Heart left ventricle (tissue), 16 donors: ENCODE results near the gene MBP. TPM values are rescaled to one million over a fixed set of nuclear protein-coding genes. Genes with fewer than 3 reads are reported as not detected.

Experiments
- ATAC-seq, 4 donors: fragments of 200-7000 bp; cut with Tn5 transposase; one replicate each; pipeline ENCODE4 v1.9.1; 2020 to 2022; ENCODE audit warnings: moderate library complexity in 4 of 4, mild to moderate bottlenecking in 3 of 4, moderate number of reproducible peaks in 1 of 4
- DNase-seq, 5 donors: peaks; one replicate each; pipeline ENCODE4 v3.0.0-alpha.2; 2020
- H3K27ac ChIP-seq, 12 donors: fragments of 200-600 bp; sonication (generic) in 4 of 12; one replicate each; pipeline versions ENCODE4 v1.5.0 to v1.8.0; 2016 to 2022; ENCODE audit warnings: mild to moderate bottlenecking in 2 of 12
- H3K27me3 ChIP-seq, 9 donors: fragments of 200-600 bp; sonication (generic) in 2 of 9; one replicate each; pipeline versions ENCODE4 v1.5.1 to v1.8.0; 2016 to 2022; ENCODE audit warnings: mild to moderate bottlenecking in 3 of 9
- H3K36me3 ChIP-seq, 9 donors: fragments of 200-600 bp; sonication (generic) in 2 of 9; one replicate each; pipeline versions ENCODE4 v1.5.0 to v1.8.0; 2018 to 2022; ENCODE audit warnings: mild to moderate bottlenecking in 2 of 9
- H3K4me1 ChIP-seq, 12 donors: fragments of 200-600 bp; sonication (generic) in 4 of 12; one replicate each; pipeline versions ENCODE4 v1.5.0 to v1.8.0; 2016 to 2022; ENCODE audit warnings: mild to moderate bottlenecking in 3 of 12
- H3K4me3 ChIP-seq, 12 donors: fragments of 200-600 bp; sonication (generic) in 4 of 12; one replicate each; pipeline versions ENCODE4 v1.5.0 to v1.8.0; 2017 to 2022; ENCODE audit warnings: mild to moderate bottlenecking in 9 of 12, moderate library complexity in 4 of 12
- H3K9me3 ChIP-seq, 12 donors: fragments of 200-600 bp; sonication (generic) in 4 of 12; one replicate each; pipeline versions ENCODE4 v1.5.0 to v1.8.0; 2016 to 2022; ENCODE audit warnings: mild to moderate bottlenecking in 1 of 12
- POLR2A ChIP-seq, 2 donors: fragments of 450-650 bp; IDR thresholded peaks; one replicate each; pipeline ENCODE4 v1.6.1; 2017; ENCODE audit warnings: antibody characterized with exemption in 2 of 2, mild to moderate bottlenecking in 2 of 2, moderate library complexity in 2 of 2
- WGBS, 4 donors: extraction: QIAGEN DNeasy Blood & Tissue Kit in 2 of 4; methylation state at CpG; one replicate each; pipeline versions ENCODE4 v1.1.5 to v1.1.7; 2013 to 2018; 5-methylcytosine and 5-hydroxymethylcytosine counted together
- intact Hi-C, 10 donors: fragments of 100-400 bp; cut with DNase I; formaldehyde crosslinking; loops; one replicate each; pipeline versions ENCODE4 v1.11.1 to v1.14.2; 2022
- polyA plus RNA-seq, 2 donors: library from polyadenylated mRNA; stranded (reverse); fragments of 200-250 nt; gene quantifications; one replicate each; pipeline ENCODE4 v1.2.3, GENCODE V29; 2013
- total RNA-seq, 9 donors: library from RNA; depleted of rRNA in 2 of 9; stranded (reverse); fragments of >200 nt in 2 of 9; fragmentation: NEBNext Ultra II Directional in 3 of 9; extraction: Animal tissue kit (Norgen Biotek cat#: 25700) in 3 of 9; gene quantifications; one replicate each; pipeline versions ENCODE4 v1.1.0 to v1.2.4, GENCODE V29; 2016 to 2023
- TF ChIP-seq, protein P1 (sequence below), 12 donors: fragments of 200-600 bp; sonication (generic) in 4 of 12; IDR thresholded peaks; one replicate each; pipeline versions ENCODE4 v1.5.0 to v1.8.0; 2018 to 2022; ENCODE audit warnings: antibody characterized with exemption in 12 of 12, mild to moderate bottlenecking in 5 of 12
- donor health status: ischemic (EF 13 %, LVEDD 7.1; RV severe dilation, severe dysfunction).
- donor health status: healthy with polysubstance abuse.
- donor health status: DM: no; HTN: yes; CAD: no.
- donor health status: DM: no; HTN: no; CAD: no.
- donor health status: ischemic (EF 25% LVEDD 6.9; RV normal size, moderate dysfunction).
- donor health status: ischemic (EF 25% LVEDD 5.7; RV mildly dilated, moderate dysfunction).
- donor health status: healthy.
- donor health status: DM: yes; HTN: yes; CAD: no.
- donor health status: ischemic (EF 35%, LVEDD 5.7; RV mildly dilated, moderate dysfunction).
- donor health status: nonischemic (EF 11% LVEDD 7.7; RV severe dilation, severe dysfunction).
- donor health status: DM: yes; HTN: yes; CAD: no.
- donor health status: PGD.
- donor health status: ischemic (EF 29% LVEDD 5.4; RV normal size, mild dysfunction).
- donor health status: nonischemic (EF 23%, LVEDD 6.1; RV moderate dilation, normal function).

MBP gene
- total and polyA plus RNA-seq, 11 donors = 7.7 to 93.0 (median 31.8) TPM

DNA sequence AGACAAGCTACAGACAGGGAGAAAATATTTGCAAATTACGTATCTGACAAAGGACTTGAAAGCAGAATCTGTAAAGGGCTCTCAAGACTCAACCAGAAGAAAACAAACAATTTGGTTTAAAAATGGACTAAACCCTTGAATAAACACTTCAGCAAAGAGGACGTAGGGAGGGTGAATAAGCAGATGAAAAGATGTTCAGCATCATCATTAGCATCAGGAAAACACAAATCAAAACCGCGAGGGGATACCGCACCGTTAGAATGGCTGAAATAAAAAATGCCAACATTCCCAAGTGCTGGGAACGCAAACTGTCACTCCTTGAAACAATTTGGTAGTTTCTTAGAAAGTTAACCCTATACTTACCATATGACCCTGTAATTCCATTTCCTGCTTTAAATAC, 136.7 kb downstream of the MBP start:
- TF ChIP-seq POLR2A (IDR thresholded peaks at IDR 0.05) = no peak
- TF ChIP-seq, protein P1, sequence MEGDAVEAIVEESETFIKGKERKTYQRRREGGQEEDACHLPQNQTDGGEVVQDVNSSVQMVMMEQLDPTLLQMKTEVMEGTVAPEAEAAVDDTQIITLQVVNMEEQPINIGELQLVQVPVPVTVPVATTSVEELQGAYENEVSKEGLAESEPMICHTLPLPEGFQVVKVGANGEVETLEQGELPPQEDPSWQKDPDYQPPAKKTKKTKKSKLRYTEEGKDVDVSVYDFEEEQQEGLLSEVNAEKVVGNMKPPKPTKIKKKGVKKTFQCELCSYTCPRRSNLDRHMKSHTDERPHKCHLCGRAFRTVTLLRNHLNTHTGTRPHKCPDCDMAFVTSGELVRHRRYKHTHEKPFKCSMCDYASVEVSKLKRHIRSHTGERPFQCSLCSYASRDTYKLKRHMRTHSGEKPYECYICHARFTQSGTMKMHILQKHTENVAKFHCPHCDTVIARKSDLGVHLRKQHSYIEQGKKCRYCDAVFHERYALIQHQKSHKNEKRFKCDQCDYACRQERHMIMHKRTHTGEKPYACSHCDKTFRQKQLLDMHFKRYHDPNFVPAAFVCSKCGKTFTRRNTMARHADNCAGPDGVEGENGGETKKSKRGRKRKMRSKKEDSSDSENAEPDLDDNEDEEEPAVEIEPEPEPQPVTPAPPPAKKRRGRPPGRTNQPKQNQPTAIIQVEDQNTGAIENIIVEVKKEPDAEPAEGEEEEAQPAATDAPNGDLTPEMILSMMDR (IDR thresholded peaks at IDR 0.05) = no peak
- DNase-seq (no peak), ATAC-seq (no peak)
- no peaks in the 10 kb centered on the region for H3K9me3 ChIP-seq
- no peaks in the 10 kb centered on the region for H3K36me3 ChIP-seq
- intact Hi-C loops = no loop called here
- H3K27me3 ChIP-seq = no peaks in the 10 kb centered on the region
- H3K27ac ChIP-seq = no peak overlapping the region
- H3K4me1 ChIP-seq = peaks cover 0 to 8% (median 0%) of the 10 kb centered on the region in 12 donors
- 53 to 62% (median 57%) methylated on average over 7 of the region's 7 CpGs for WGBS, 4 donors
- H3K4me3 ChIP-seq = no peak overlapping the region

DNA sequence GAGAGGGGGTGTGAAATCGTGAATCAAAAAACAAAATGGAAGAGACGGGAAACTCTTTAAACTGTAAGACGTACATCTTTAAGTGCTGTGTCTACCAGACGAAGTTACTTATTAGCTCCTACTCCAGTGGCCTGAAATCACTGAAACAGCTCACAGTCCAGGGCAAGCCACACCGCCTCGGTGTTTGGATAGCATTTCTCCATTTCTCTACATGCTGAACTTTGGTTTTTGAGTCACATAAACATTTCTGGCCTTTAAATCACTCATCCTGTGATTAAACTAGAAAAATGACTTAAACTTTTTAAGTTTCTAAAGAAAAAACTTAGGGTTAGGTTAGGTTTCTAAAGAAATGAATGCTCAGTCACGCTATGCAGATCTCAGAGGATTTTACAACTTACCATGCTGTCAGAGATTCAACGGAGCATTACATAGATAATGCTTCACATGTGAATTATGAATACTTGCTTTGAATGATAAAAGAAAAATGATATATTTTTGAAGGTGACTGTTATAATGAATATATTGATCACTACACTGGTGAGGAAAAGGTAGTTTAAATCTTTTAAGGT, 138.4 kb downstream of the MBP start:
- no peak for TF ChIP-seq POLR2A (IDR thresholded peaks at IDR 0.05)
- TF ChIP-seq, protein P1 (IDR thresholded peaks at IDR 0.05) = no peak
- 89 to 93% (median 91%) methylated on average over 8 of the region's 8 CpGs for WGBS, 4 donors
- Histone ChIP-seq H3K27me3 (no peaks in the 10 kb centered on the region), H3K36me3 (no peaks in the 10 kb centered on the region), H3K4me1 (peaks cover 0 to 4% (median 0%) of the 10 kb centered on the region in 12 donors), H3K9me3 (no peaks in the 10 kb centered on the region), H3K27ac (no peak overlapping the region), H3K4me3 (no peak overlapping the region)
- DNase-seq (no peak), ATAC-seq (no peak)
- intact Hi-C loops = no loop called here

DNA sequence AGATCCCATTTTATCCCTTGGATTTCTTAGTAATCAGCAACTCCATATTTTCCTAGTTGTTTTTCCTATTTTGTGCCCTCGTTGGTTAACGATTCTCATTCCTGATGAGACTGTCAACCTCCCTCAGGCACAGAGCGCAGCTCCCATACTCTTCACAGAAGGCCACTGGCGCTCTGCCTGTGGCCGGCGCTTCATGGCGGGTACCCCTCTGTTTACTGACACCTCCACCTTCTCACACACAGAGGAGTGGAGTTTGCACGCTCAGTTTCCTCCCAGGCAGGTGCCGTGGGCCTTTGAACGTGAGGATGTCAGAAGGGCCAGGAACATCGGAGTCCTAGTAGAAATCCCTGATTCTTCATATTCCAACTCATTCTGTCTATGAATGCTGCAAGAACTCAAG, 139.0 kb downstream of the MBP start:
- Histone ChIP-seq H3K4me3 (no peak overlapping the region), H3K36me3 (no peaks in the 10 kb centered on the region), H3K9me3 (no peaks in the 10 kb centered on the region), H3K27ac (no peak overlapping the region), H3K27me3 (no peaks in the 10 kb centered on the region), H3K4me1 (peaks cover 0 to 9% (median 0%) of the 10 kb centered on the region in 12 donors)
- no peak for DNase-seq
- intact Hi-C loops = no loop called here
- no peak for ATAC-seq
- 94 to 95% (median 95%) methylated on average over 11 of the region's 11 CpGs for WGBS, 4 donors
- TF ChIP-seq, protein P1 (IDR thresholded peaks at IDR 0.05) = no peak
- no peak for TF ChIP-seq POLR2A (IDR thresholded peaks at IDR 0.05)

DNA sequence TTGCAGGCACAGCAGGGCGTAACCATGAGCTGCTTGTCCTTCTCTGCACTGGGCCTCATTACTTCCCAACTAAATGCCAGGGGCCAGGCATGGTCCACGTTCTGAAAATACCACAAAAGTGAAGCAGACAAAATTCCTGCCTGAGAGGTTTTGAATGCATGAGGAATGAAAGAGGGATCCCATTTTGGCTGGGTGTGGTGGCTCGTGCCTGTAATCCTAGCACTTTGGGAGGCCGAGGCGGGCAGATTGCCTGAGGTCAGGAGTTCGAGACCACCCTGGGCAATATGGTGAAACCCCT, 139.5 kb downstream of the MBP start:
- DNase-seq = no peak
- Histone ChIP-seq H3K27ac (no peak overlapping the region), H3K36me3 (no peaks in the 10 kb centered on the region), H3K4me3 (no peak overlapping the region), H3K4me1 (peaks cover 0 to 13% (median 0%) of the 10 kb centered on the region in 12 donors), H3K27me3 (no peaks in the 10 kb centered on the region), H3K9me3 (no peaks in the 10 kb centered on the region)
- WGBS, 4 donors = 92 to 97% (median 95%) methylated on average over 6 of the region's 6 CpGs
- ATAC-seq = no peak
- TF ChIP-seq, protein P1 (IDR thresholded peaks at IDR 0.05) = no peak
- no peak for TF ChIP-seq POLR2A (IDR thresholded peaks at IDR 0.05)
- intact Hi-C loops = no loop called here
